GM23338 (cell line): Measurements from ENCODE around the gene AMBRA1. TPM values are rescaled to one million over a fixed set of nuclear protein-coding genes. Genes with fewer than 3 reads are reported as not detected.

Experiments used
- ATAC-seq: fragments of 200-7000 bp; cut with Tn5 transposase; 3 replicates; pipeline ENCODE4 v1.9.1; 2020
- DNase-seq: peaks from one replicate; pipeline ENCODE4 v3.0.0-alpha.2; 2015; ENCODE audit warnings: low spot score
- H2AFZ ChIP-seq: fragments of 200-600 bp; sonication (generic); 2 replicates; pipeline ENCODE4 v1.8.0; 2016; ENCODE audit warnings: antibody characterized with exemption, mild to moderate bottlenecking, moderate library complexity
- H3F3A ChIP-seq: fragments of 200-600 bp; sonication (generic); replicated peaks from 2 replicates; pipeline ENCODE4 v1.8.0; 2017; ENCODE audit warnings: antibody characterized with exemption, mixed run types, low read depth
- H3K27ac ChIP-seq: fragments of 200-600 bp; sonication (generic); 2 replicates; pipeline ENCODE4 v1.6.1; 2016; ENCODE audit warnings: low read depth
- H3K27me3 ChIP-seq: fragments of 200-600 bp; sonication (generic); 2 replicates; pipeline ENCODE4 v1.8.0; 2016; ENCODE audit warnings: mild to moderate bottlenecking, mixed run types, moderate library complexity; ENCODE audit not compliant: insufficient read depth
- H3K36me3 ChIP-seq: fragments of 200-600 bp; sonication (generic); 2 replicates; pipeline ENCODE4 v1.8.0; 2016; ENCODE audit warnings: mild to moderate bottlenecking; ENCODE audit not compliant: insufficient read depth
- H3K4me1 ChIP-seq: fragments of 200-600 bp; sonication (generic); 2 replicates; pipeline ENCODE4 v1.8.0; 2016; ENCODE audit warnings: mild to moderate bottlenecking, moderate library complexity; ENCODE audit not compliant: insufficient read depth
- H3K4me2 ChIP-seq: fragments of 200-600 bp; sonication (generic); 2 replicates; pipeline ENCODE4 v1.7.1; 2017; ENCODE audit warnings: mixed run types
- H3K4me3 ChIP-seq: fragments of 200-600 bp; sonication (generic); 2 replicates; pipeline ENCODE4 v1.6.1; 2016; ENCODE audit warnings: mixed run types
- H3K79me2 ChIP-seq: fragments of 200-600 bp; sonication (generic); replicated peaks from 2 replicates; pipeline ENCODE4 v1.8.0; 2017; ENCODE audit warnings: mild to moderate bottlenecking; ENCODE audit not compliant: insufficient read depth
- H3K9me2 ChIP-seq: fragments of 200-600 bp; sonication (generic); 2 replicates; pipeline ENCODE4 v1.8.0; 2017; ENCODE audit not compliant: insufficient read depth
- H4K20me1 ChIP-seq: fragments of 200-600 bp; sonication (generic); replicated peaks from 2 replicates; pipeline ENCODE4 v1.8.0; 2017; ENCODE audit warnings: mild to moderate bottlenecking; ENCODE audit not compliant: insufficient read depth
- H3K27ac Mint-ChIP-seq: 2 replicates; pipeline ENCODE4 v1.8.0; 2020; ENCODE audit warnings: inconsistent platforms, mild to moderate bottlenecking, moderate library complexity, mixed read lengths
- H3K27me3 Mint-ChIP-seq: 3 replicates; pipeline ENCODE4 v1.8.0; 2022; ENCODE audit warnings: low read depth, mild to moderate bottlenecking, moderate library complexity, mixed read lengths, inconsistent platforms; ENCODE audit not compliant: insufficient read depth, poor library complexity
- H3K36me3 Mint-ChIP-seq: 3 replicates; pipeline ENCODE4 v1.8.0; 2021; ENCODE audit warnings: low read depth, mild to moderate bottlenecking, inconsistent platforms, moderate library complexity, mixed read lengths
- H3K4me1 Mint-ChIP-seq: 3 replicates; pipeline ENCODE4 v1.8.0; 2020; ENCODE audit warnings: mild to moderate bottlenecking, inconsistent platforms, mixed read lengths
- H3K4me3 Mint-ChIP-seq: 3 replicates; pipeline ENCODE4 v1.8.0; 2021; ENCODE audit warnings: moderate library complexity, mild to moderate bottlenecking, inconsistent platforms, mixed read lengths
- H3K9me3 Mint-ChIP-seq: 3 replicates; pipeline ENCODE4 v1.8.0; 2020; ENCODE audit warnings: moderate library complexity, mild to moderate bottlenecking, inconsistent platforms, mixed read lengths
- CTCF ChIP-seq, 2 experiments: fragments of 200-600 bp in 1 of 2; sonication (generic) in 1 of 2; conservative IDR thresholded peaks; 2 replicates each; pipeline versions ENCODE4 v1.5.1 to v1.6.1; 2016 to 2017; ENCODE audit warnings: antibody characterized with exemption in 2 of 2, low read depth in 2 of 2, mild to moderate bottlenecking in 2 of 2, moderate library complexity in 1 of 2
- ETS1 ChIP-seq: IDR thresholded peaks from 2 replicates; pipeline ENCODE4 v1.6.1; 2016; ENCODE audit warnings: antibody characterized with exemption
- EZH2 ChIP-seq: fragments of 200-600 bp; sonication (generic); IDR thresholded peaks from one replicate; pipeline ENCODE4 v1.8.0; 2017; ENCODE audit warnings: antibody characterized with exemption, mild to moderate bottlenecking, low read depth; ENCODE audit not compliant: unreplicated experiment
- REST ChIP-seq: IDR thresholded peaks from one replicate; pipeline ENCODE4 v1.6.1; 2018; ENCODE audit warnings: antibody characterized with exemption; ENCODE audit not compliant: unreplicated experiment
- STAT1 ChIP-seq: IDR thresholded peaks from one replicate; pipeline ENCODE4 v1.6.1; 2016; ENCODE audit warnings: antibody characterized with exemption; ENCODE audit not compliant: unreplicated experiment
- ZNF114 ChIP-seq: fragments of 250-450 bp; sonication (Bioruptor Pico); IDR thresholded peaks from 2 replicates; pipeline ENCODE4 v1.5.0; 2020; ENCODE audit warnings: mild to moderate bottlenecking, moderate library complexity
- ZNF331 ChIP-seq: fragments of 250-450 bp; sonication (Bioruptor Pico); IDR thresholded peaks from 2 replicates; pipeline ENCODE4 v1.5.0; 2020; ENCODE audit warnings: low read depth, mild to moderate bottlenecking, moderate library complexity
- ZNF462 ChIP-seq: fragments of 250-450 bp; sonication (Bioruptor Pico); IDR thresholded peaks from 2 replicates; pipeline ENCODE4 v1.5.0; 2020; ENCODE audit warnings: mild to moderate bottlenecking, moderate library complexity
- polyA plus RNA-seq: library from polyadenylated mRNA; unstranded; fragments of >200 nt; fragmentation: Nextera tagmentation; extraction: Ambion mirVana; gene quantifications from 2 replicates; pipeline ENCODE4 v1.2.1, GENCODE V29; 2016
- total RNA-seq: library from RNA; depleted of rRNA; stranded (reverse); fragments of >200 nt; shearing (Covaris generic); gene quantifications from 2 replicates; pipeline ENCODE4 v1.2.3, GENCODE V29; 2014

AMBRA1 gene
- total and polyA plus RNA-seq, 2 experiments from 2014 or later = 8.3 to 34.8 TPM

GRCh38 chr11:46480909-46481308 lies 112.9 kb downstream of the AMBRA1 start (continued):
- TF ChIP-seq ZNF462 (CRISPR knock-in tag) (no peak), ZNF114 (CRISPR knock-in tag) (no peak), STAT1 (no peak)

GRCh38 chr11:46480166-46480726 lies 113.6 kb downstream of the AMBRA1 start:
- Histone ChIP-seq H2AFZ (no peak overlapping the region), H3K4me2 (no peak overlapping the region), H3K79me2 (no peaks in the 10 kb centered on the region; the same call in 1 of the 2 replicates), H3K27me3 (no peaks in the 10 kb centered on the region), H3K4me3 (no peak overlapping the region), H3K9me2 (no peaks in the 10 kb centered on the region), H3F3A (no peaks in the 10 kb centered on the region), H3K27ac (no peak overlapping the region), H3K36me3 (no peaks in the 10 kb centered on the region), H3K4me1 (0 out of 2 replicates have a peak, but pooled peaks cover 4% of the 10 kb centered on the region), H4K20me1 (peaks cover 11% of the 10 kb centered on the region)
- Mint-ChIP-seq H3K27me3 (no peaks in the 10 kb centered on the region), H3K4me1 (peaks cover 7% of the 10 kb centered on the region), H3K9me3 (no peaks in the 10 kb centered on the region), H3K4me3 (no peak overlapping the region), H3K36me3 (no peaks in the 10 kb centered on the region), H3K27ac (no peak overlapping the region)
- ATAC-seq (no peak), DNase-seq (no peak)
- no peak for TF ChIP-seq EZH2
- TF ChIP-seq ZNF331 = no peak
- no peak for TF ChIP-seq CTCF (conservative IDR thresholded peaks at IDR 0.05; ENCODE audit: low read depth in 2 of 2)
- TF ChIP-seq REST = no peak
- no peak for TF ChIP-seq ETS1
